ENCODE measurements around the gene NXNL1.
A peak's percentile ranks its signal among the peaks of the same experiment; 100 is the strongest.
"Not testable (repeated sequence)": the region's sequence is repeated elsewhere in the genome, so short reads cannot be mapped to it uniquely, and the experiment has no call there.

The NXNL1 gene

GRCh38 chr19:17486545-17487240 is 26.0 kb upstream of the NXNL1 start:
- DNase-seq (ENCODE audit: low read depth in 2 of 2), result no peak

GRCh38 chr19:17484520-17485185 is 23.9 kb upstream of the NXNL1 start:
- no peak for DNase-seq (ENCODE audit: low read depth in 2 of 2)

- DNase-seq (ENCODE audit: low read depth in 2 of 2), result no peak
Observed at GRCh38 chr19:17483605-17484002, 22.9 kb upstream of the NXNL1 start.

- DNase-seq (ENCODE audit: low read depth in 2 of 2), result no peak
Observed at GRCh38 chr19:17482877-17483604, 22.3 kb upstream of the NXNL1 start.

GRCh38 chr19:17481986-17482385 is 21.3 kb upstream of the NXNL1 start:
- DNase-seq (ENCODE audit: low read depth in 2 of 2), result no peak

GRCh38 chr19:17479325-17479791 is 18.6 kb upstream of the NXNL1 start:
- no peak for DNase-seq (ENCODE audit: low read depth in 2 of 2)

GRCh38 chr19:17475541-17476115 is 14.9 kb upstream of the NXNL1 start:
- no peak for DNase-seq (ENCODE audit: low read depth in 2 of 2)

GRCh38 chr19:17475011-17475540 is 14.3 kb upstream of the NXNL1 start:
- DNase-seq (ENCODE audit: low read depth in 2 of 2), result not testable (repeated sequence)

GRCh38 chr19:17473041-17473440 is 12.3 kb upstream of the NXNL1 start:
- DNase-seq (ENCODE audit: low read depth in 2 of 2), result no peak

- no peak for DNase-seq (ENCODE audit: low read depth in 2 of 2)
Observed at GRCh38 chr19:17471410-17472125, 10.8 kb upstream of the NXNL1 start.

- peak; percentile 75 to 88 for DNase-seq (ENCODE audit: low read depth in 2 of 2)
Observed at GRCh38 chr19:17470068-17470841, 9.5 kb upstream of the NXNL1 start, which contains the start of gene SLC27A1. SLC27A1 (plus strand) TSS chr19:17470524; CDS start chr19:17470541, 17 bp downstream.

- peak; percentile 70 to 90 for DNase-seq (ENCODE audit: low read depth in 2 of 2)
Observed at GRCh38 chr19:17469481-17470067, 8.8 kb upstream of the NXNL1 start.

- DNase-seq (ENCODE audit: low read depth in 2 of 2), result no peak
Observed at GRCh38 chr19:17469092-17469480, 8.4 kb upstream of the NXNL1 start.

- DNase-seq (ENCODE audit: low read depth in 2 of 2), result no peak
Observed at GRCh38 chr19:17468302-17469091, 7.8 kb upstream of the NXNL1 start.

- DNase-seq (ENCODE audit: low read depth in 2 of 2), result no peak
Observed at GRCh38 chr19:17467471-17468301, 7.0 kb upstream of the NXNL1 start.

GRCh38 chr19:17466487-17466850 is 5.7 kb upstream of the NXNL1 start:
- DNase-seq (ENCODE audit: low read depth in 2 of 2), result no peak

- no peak for DNase-seq (ENCODE audit: low read depth in 2 of 2)
Observed at GRCh38 chr19:17458970-17459369, 1.8 kb downstream of the NXNL1 start.

- no peak for DNase-seq (ENCODE audit: low read depth in 2 of 2)
Observed at GRCh38 chr19:17457616-17458015, 3.1 kb downstream of the NXNL1 start.
